GM13977 (cell line): ENCODE measurements around the gene ARID3A.
"Not testable (repeated sequence)": the region's sequence is repeated elsewhere in the genome, so short reads cannot be mapped to it uniquely, and the experiment has no call there.

ENCODE experiments used
- DNase-seq: peaks from one replicate; pipeline ENCODE4 v3.0.0; 2012; ENCODE audit warnings: low spot score
- CTCF ChIP-seq: IDR thresholded peaks from 2 replicates; pipeline ENCODE4 v1.5.1; 2012; ENCODE audit warnings: mild to moderate bottlenecking, control low read depth; ENCODE audit not compliant: insufficient read depth; ENCODE audit errors: extremely low read depth, missing control alignments
- in situ Hi-C: fragments of 300-500 bp; cut with MboI; formaldehyde crosslinking; loops from one replicate; pipeline ENCODE4 v1.12.0; 2022; ENCODE audit warnings: low sequenced_read_pairs, low pct_unique_long_range_greater_than_20kb, mixed read lengths, inconsistent platforms; ENCODE audit not compliant: unreplicated experiment

ARID3A gene

DNA sequence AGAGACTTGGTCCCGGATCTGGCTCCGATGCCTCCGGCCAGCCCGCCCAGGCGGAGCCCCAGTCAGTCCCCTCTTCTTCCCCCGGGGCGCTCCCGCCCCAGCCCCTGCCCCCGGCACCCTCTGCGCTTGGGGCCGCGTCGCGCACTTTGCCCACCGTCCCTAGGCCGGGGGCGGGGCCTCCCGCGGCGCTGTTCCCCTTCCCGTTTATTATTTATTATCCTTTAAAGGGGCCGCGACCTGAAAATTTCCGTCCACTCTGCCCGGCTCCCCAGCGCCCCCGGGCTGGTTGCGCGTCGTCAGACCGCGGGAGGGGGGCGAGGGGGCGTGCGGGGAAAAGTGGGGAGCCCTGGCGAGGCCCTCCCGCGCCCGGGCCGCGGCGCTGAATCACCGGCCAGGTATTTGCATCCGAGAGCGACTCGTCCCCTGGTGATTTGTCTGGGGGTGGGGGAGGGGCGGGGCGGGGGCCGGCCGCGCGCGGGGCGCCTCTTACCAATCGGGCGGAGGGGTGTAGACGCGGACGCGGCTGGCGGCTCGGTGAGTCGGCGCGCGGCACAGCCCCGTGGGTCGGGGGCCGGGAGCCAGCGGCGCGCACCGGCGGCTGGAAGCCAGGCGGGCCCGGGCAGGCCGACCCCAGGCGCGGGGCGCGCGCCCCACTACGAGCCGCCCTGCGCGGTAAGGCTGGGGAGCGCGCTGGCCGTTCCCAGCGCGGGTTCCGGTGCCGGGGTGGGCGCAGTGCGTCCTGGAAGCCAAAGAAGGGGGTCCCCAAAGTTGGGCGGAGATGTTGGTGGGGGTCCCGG, at the start of gene ARID3A:
TSS of gene ARID3A (plus strand) at position 510 of the 797 bp plus-strand sequence. CDS start 3,494 bp downstream, outside the sequence.
- DNase-seq: peak; percentile 95
- in situ Hi-C loops: loop anchor here (10.0 kb wide), 1 partner anchor 61 kb away; no protein-coding TSS in a partner anchor
- no peak for TF ChIP-seq CTCF

- in situ Hi-C loops: no loop called here
- no peak for TF ChIP-seq CTCF
- DNase-seq: no peak
Observed at GRCh38 chr19:876089-876488, 49.7 kb upstream of the ARID3A start.

DNA sequence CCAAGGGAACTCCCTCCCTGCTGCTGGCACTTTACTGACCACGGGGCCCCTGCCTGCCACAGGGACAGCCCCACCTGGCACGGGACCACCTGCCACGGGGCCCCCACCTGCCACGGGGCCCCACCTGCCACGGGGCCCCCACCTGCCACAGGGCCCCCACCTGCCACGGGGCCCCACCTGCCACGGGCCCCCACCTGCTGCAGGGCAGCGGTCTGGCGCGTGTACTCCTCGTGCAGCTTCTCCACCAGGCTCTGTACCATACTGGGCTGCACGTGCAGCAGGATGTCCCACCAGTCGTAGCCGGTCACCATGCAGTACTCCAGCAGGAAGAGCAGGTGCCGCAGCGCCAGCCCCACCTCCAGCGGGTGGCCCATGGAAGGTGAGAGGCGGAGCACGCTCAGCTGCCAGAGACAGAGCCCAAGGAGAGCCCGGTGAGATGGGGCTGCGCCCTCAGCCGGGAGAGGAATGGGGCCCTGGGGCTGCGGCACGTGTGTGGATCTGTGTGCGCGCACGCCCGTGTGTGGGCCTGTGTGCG, 49.0 kb upstream of the ARID3A start:
- in situ Hi-C loops: no loop called here
- TF ChIP-seq CTCF: no peak
- DNase-seq: no peak

- in situ Hi-C loops: not testable (repeated sequence)
Observed at GRCh38 chr19:877992-878660, 47.7 kb upstream of the ARID3A start.

DNA sequence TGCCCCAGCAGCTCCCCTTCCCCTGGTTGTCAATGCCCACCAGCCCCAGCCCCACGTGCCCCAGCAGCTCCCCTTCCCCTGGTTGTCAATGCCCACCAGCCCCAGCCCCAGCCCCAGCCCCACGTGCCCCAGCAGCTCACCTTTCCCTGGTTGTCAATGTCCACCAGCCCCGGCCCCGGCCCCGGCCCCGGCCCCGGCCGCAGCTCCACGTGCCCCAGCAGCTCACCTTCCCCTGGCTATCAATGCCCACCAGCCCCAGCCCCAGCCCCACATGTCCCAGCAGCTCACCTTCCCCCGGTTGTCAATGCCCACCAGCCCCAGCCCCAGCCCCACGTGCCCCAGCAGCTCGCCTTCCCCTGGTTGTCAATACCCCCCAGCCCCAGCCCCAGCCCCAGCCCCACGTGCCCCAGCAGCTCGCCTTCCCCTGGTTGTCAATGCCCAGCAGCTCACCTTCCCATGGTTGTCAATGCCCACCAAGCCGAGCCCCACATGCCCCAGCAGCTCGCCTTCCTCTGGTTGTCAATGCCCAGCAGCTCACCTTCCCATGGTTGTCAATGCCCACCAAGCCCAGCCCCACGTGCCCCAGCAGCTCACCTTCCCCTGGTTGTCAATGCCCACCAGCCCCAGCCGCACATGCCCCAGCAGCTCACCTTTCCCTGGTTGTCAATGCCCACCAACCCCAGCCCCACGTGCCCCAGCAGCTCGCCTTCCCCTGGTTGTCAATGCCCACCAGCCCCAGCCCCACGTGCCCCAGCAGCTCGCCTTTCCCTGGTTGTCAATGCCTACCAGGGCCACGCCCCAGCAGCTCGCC, 46.9 kb upstream of the ARID3A start:
- in situ Hi-C loops, DNase-seq: not testable (repeated sequence)

More at GRCh38 chr19:877992-878660, 47.7 kb upstream of the ARID3A start:
- not testable (repeated sequence) for DNase-seq

- no peak for DNase-seq
- in situ Hi-C loops: no loop called here
- no peak for TF ChIP-seq CTCF
Observed at GRCh38 chr19:879711-880438, 46.0 kb upstream of the ARID3A start.

GRCh38 chr19:881385-882071, 44.3 kb upstream of the ARID3A start:
- no peak for DNase-seq
- no peak for TF ChIP-seq CTCF
- in situ Hi-C loops: no loop called here
